ENCODE results near the gene PRIM2.
"Not testable (repeated sequence)": the region's sequence is repeated elsewhere in the genome, so short reads cannot be mapped to it uniquely, and the experiment has no call there.

PRIM2 gene

DNA sequence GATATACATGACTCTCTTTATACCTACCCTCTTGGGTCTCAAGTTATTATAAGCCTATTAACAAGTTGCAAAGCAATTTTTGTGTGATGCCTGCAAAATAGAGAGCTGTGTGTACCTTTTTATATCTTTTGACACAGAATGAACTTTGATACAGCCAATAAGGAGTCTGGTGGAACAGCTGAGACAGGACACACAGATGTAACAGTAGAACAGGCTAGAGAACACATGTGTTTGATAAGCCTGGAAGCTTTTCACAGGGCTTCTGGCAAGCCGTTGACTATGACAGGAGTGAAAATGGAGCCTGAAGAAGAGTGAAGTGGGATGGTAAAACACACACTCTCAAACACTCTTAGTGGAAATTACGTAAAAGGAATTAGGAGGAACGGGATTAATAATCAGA lies 25.9 kb downstream of the PRIM2 start:
- H3K9me3 ChIP-seq (ENCODE audit: control insufficient read depth, low read length); H3K4me3 ChIP-seq (ENCODE audit: low read length); H3K27me3 ChIP-seq (ENCODE audit: control insufficient read depth, insufficient read depth, low read length); H3K36me3 ChIP-seq (ENCODE audit: control insufficient read depth, insufficient read depth, low read length); H3K9ac ChIP-seq (ENCODE audit: low read length); H3K4me1 ChIP-seq (ENCODE audit: control insufficient read depth, insufficient read depth, low read length): not testable (repeated sequence)

DNA sequence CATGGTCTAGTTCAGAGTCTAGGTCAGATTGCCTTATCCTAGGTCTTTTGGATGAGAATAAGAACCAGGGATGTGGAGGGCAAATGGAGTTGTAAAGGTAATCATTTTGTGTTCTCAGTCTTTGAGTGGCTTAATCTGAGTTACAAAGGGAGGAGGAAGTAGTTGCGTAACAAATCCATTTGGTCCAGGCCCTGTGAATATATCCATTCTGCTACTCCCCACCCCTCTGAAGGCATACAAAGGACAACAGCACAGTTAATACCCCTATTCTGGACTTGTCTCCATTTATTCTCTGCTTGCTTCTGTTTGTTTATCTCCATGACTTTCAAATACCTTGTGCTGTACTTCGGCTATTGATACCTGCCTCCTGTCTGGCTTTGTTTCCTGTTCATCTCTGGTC lies 29.3 kb downstream of the PRIM2 start:
- H3K9ac ChIP-seq (ENCODE audit: low read length); H3K4me3 ChIP-seq (ENCODE audit: low read length); H3K27me3 ChIP-seq (ENCODE audit: control insufficient read depth, insufficient read depth, low read length); H3K4me1 ChIP-seq (ENCODE audit: control insufficient read depth, insufficient read depth, low read length); H3K36me3 ChIP-seq (ENCODE audit: control insufficient read depth, insufficient read depth, low read length); H3K9me3 ChIP-seq (ENCODE audit: control insufficient read depth, low read length): not testable (repeated sequence)

DNA sequence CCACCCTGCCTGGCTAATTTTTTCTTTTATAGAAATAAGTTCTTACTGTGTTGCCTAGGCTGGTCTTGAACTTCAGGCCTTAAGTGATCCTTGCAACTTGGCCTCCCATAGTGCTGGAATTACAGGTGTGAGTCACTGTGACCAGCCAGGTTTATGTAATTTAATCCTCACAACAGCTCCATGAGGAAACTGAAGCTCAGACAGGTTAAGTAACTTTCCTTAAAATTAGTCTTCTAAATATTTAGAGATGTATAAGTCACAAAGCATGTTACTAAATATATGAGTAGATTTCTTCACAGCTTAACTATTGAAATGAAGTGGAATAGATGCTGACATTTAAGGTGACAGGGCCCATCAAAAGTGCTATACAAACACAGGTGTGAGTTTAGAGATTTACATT lies 30.2 kb downstream of the PRIM2 start:
- H3K36me3 ChIP-seq (ENCODE audit: control insufficient read depth, insufficient read depth, low read length); H3K9ac ChIP-seq (ENCODE audit: low read length); H3K4me1 ChIP-seq (ENCODE audit: control insufficient read depth, insufficient read depth, low read length); H3K4me3 ChIP-seq (ENCODE audit: low read length); H3K9me3 ChIP-seq (ENCODE audit: control insufficient read depth, low read length); H3K27me3 ChIP-seq (ENCODE audit: control insufficient read depth, insufficient read depth, low read length): not testable (repeated sequence)

DNA sequence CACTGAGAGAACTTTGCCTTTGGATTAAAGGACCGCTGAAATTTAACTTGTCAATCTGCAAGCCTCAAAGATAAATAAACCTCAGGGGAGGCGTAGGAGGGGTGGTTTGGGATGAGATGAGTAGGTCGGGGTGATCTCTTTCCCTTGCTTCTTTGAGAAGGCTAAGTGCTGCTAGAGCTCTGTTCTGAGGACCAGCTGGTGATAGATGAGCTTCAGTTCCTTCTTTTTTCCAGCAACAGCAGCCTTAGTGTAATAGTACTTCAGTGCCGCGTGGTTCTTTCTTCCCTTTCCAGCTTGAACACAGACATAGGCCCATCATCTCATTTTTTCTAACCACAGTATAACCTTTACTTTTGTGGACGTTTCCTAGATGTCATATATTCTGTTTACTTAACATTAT lies 33.0 kb downstream of the PRIM2 start:
- not testable (repeated sequence) for H3K36me3 ChIP-seq (ENCODE audit: control insufficient read depth, insufficient read depth, low read length); H3K4me3 ChIP-seq (ENCODE audit: low read length); H3K27me3 ChIP-seq (ENCODE audit: control insufficient read depth, insufficient read depth, low read length); H3K9me3 ChIP-seq (ENCODE audit: control insufficient read depth, low read length); H3K9ac ChIP-seq (ENCODE audit: low read length); H3K4me1 ChIP-seq (ENCODE audit: control insufficient read depth, insufficient read depth, low read length)

DNA sequence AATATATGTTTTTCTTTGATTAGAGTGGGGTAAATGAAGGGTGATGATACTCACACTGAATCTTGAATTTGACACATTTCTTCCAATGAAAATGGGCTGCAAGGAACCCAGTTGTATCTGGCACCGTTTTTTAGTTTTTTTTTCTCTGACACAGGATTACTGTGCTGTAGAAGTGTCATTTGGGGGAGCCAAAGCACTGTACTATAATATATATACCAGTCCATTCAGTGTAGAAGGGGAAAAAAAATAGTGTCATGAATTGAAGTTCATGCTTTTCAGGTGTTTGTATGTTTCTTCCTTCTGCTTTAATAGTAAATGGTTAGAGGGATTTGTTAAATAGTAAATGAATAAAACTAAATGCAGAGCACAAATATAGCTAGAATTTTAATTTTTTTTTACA lies 35.2 kb downstream of the PRIM2 start:
- not testable (repeated sequence) for H3K4me1 ChIP-seq (ENCODE audit: control insufficient read depth, insufficient read depth, low read length); H3K9ac ChIP-seq (ENCODE audit: low read length); H3K9me3 ChIP-seq (ENCODE audit: control insufficient read depth, low read length); H3K4me3 ChIP-seq (ENCODE audit: low read length); H3K27me3 ChIP-seq (ENCODE audit: control insufficient read depth, insufficient read depth, low read length); H3K36me3 ChIP-seq (ENCODE audit: control insufficient read depth, insufficient read depth, low read length)

DNA sequence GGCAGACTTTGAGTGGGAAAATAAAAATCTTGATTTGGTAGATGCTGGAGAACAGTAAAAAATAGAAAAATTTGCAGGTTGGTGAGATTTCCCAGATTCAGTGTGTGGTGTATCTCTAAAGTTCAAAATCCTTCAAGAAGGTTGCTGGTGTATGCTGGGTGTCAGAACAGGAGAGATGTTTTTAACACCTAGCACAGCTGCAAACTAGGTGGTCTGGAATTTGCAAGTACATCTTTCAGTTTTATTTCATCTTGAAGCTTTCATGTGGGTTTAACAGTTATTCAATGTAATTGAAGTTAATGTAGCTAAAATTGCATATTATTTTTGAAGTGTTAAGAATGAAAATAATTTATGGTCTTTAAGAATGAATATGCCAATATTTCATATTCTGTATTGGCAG lies 40.9 kb downstream of the PRIM2 start:
- not testable (repeated sequence) for H3K9ac ChIP-seq (ENCODE audit: low read length); H3K27me3 ChIP-seq (ENCODE audit: control insufficient read depth, insufficient read depth, low read length); H3K4me3 ChIP-seq (ENCODE audit: low read length); H3K4me1 ChIP-seq (ENCODE audit: control insufficient read depth, insufficient read depth, low read length); H3K9me3 ChIP-seq (ENCODE audit: control insufficient read depth, low read length); H3K36me3 ChIP-seq (ENCODE audit: control insufficient read depth, insufficient read depth, low read length)

DNA sequence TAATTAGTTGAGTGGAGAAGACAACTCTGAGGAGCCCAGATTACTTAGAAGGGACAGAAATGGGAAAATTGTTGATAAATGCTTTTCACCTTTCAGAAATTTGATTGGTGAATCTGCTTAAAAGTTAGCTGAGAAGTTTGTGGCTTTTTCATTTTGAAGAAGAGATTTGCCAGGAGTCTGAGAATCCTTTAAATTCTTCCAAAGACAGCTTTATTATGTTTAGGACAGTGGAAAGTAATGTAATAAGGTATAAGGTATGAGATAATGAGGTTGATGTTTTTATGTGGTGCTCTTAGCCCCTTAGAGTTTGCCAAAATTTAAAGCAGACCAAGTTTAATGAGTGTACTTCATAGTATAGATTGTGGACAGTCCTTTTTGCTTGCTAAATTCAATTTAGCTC lies 42.3 kb downstream of the PRIM2 start:
- not testable (repeated sequence) for H3K36me3 ChIP-seq (ENCODE audit: control insufficient read depth, insufficient read depth, low read length); H3K27me3 ChIP-seq (ENCODE audit: control insufficient read depth, insufficient read depth, low read length); H3K4me3 ChIP-seq (ENCODE audit: low read length); H3K9me3 ChIP-seq (ENCODE audit: control insufficient read depth, low read length); H3K4me1 ChIP-seq (ENCODE audit: control insufficient read depth, insufficient read depth, low read length); H3K9ac ChIP-seq (ENCODE audit: low read length)

DNA sequence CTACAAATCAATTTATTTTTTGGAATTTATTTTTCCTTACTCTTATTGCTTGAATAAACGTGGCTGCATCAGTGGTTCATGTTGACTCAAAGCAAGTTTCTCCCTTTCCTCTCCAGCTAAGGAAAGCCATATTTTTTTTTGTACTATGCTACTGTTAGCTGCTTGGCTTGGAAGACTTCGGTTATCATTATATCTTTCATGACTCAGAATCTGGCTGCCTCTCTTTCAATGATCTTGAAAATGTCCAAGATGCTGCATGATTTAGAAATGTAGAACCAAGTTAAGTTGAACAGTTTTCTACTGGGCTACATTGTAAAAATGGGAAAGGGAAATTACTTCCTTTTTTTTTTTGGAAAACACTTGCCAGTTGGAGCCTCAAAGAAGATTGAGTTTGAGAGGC lies 44.9 kb downstream of the PRIM2 start:
- not testable (repeated sequence) for H3K36me3 ChIP-seq (ENCODE audit: control insufficient read depth, insufficient read depth, low read length); H3K4me1 ChIP-seq (ENCODE audit: control insufficient read depth, insufficient read depth, low read length); H3K27me3 ChIP-seq (ENCODE audit: control insufficient read depth, insufficient read depth, low read length); H3K9me3 ChIP-seq (ENCODE audit: control insufficient read depth, low read length); H3K4me3 ChIP-seq (ENCODE audit: low read length); H3K9ac ChIP-seq (ENCODE audit: low read length)

DNA sequence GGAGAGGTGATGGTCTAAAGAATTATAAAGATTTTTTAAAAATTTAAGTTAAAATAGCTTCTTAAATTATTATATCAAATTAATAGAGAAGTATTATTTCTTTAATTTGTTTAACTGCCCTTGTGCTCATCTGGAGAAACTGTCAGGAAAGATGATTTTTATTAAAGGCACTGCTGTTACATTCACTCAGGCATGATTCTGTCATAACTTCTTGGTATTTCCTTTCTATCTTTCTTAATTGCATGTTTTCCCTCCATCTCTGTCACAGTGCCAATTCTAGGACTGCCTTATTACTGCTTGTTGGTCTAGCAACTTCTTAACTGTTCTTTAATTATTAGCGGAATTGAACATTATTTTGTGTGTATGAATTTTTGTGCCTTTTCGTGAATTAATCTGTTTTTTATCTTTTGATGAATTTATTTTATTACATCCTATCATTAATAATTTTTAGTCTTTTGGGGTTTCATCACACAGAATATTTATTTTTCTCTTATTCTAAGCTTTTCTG lies 47.7 kb downstream of the PRIM2 start:
- H3K4me3 ChIP-seq (ENCODE audit: low read length); H3K4me1 ChIP-seq (ENCODE audit: control insufficient read depth, insufficient read depth, low read length); H3K27me3 ChIP-seq (ENCODE audit: control insufficient read depth, insufficient read depth, low read length); H3K9ac ChIP-seq (ENCODE audit: low read length); H3K36me3 ChIP-seq (ENCODE audit: control insufficient read depth, insufficient read depth, low read length); H3K9me3 ChIP-seq (ENCODE audit: control insufficient read depth, low read length): not testable (repeated sequence)

DNA sequence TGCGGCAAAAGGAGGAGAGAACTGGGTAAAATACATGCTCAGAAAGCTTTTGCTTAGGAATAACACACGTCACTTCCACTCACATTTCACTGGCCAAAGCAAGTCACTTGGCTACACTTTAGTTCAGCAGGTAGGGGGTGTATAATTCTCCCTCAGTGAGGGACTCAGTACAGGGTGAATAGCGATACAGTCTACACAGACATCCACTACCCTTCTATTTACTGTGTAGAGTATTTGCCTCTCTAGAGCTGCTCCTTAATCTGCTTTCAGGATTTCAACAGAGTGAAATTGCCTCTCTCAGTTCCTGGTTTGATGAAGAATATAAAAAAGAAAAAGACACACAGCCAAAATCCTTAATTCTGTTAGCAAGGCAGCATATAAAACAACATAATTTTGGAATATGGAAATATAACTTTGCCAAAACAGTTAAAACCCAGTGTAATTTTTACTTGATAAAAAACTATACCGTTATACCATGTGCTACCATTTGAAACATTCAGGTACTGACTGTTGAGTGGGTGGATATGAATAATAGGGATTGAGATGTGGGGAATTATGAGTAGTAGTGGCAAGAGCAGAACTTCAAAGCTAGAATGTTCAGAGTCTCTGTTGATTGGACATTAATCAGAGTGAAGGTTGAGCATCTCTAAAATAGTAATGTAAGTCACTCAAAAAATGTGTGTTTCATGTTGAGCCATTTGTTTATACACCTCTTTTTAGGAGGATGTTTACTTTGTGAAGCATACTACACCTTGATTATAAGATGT lies 51.7 kb downstream of the PRIM2 start:
- not testable (repeated sequence) for H3K27me3 ChIP-seq (ENCODE audit: control insufficient read depth, insufficient read depth, low read length); H3K36me3 ChIP-seq (ENCODE audit: control insufficient read depth, insufficient read depth, low read length); H3K9me3 ChIP-seq (ENCODE audit: control insufficient read depth, low read length); H3K4me3 ChIP-seq (ENCODE audit: low read length); H3K9ac ChIP-seq (ENCODE audit: low read length); H3K4me1 ChIP-seq (ENCODE audit: control insufficient read depth, insufficient read depth, low read length)

DNA sequence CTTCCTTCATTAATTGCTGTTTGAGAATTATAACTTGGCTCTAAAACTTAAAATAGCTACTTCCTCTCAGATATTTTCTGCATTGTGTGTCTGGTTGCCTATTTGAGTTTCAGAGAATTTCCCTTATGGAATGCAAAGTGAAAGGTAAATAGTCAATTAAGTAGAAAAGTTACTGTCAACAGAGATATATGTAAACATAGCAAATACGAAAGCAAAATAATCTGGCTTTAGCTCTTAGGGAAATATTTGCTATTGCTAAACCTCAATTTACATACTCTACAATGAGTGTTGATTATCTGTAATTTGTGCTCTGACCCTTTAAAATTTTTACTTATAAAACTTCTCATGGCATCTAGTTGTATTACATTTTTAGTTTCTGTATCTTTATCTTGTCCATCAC lies 54.3 kb downstream of the PRIM2 start:
- not testable (repeated sequence) for H3K4me3 ChIP-seq (ENCODE audit: low read length); H3K27me3 ChIP-seq (ENCODE audit: control insufficient read depth, insufficient read depth, low read length); H3K9ac ChIP-seq (ENCODE audit: low read length); H3K9me3 ChIP-seq (ENCODE audit: control insufficient read depth, low read length); H3K36me3 ChIP-seq (ENCODE audit: control insufficient read depth, insufficient read depth, low read length); H3K4me1 ChIP-seq (ENCODE audit: control insufficient read depth, insufficient read depth, low read length)

DNA sequence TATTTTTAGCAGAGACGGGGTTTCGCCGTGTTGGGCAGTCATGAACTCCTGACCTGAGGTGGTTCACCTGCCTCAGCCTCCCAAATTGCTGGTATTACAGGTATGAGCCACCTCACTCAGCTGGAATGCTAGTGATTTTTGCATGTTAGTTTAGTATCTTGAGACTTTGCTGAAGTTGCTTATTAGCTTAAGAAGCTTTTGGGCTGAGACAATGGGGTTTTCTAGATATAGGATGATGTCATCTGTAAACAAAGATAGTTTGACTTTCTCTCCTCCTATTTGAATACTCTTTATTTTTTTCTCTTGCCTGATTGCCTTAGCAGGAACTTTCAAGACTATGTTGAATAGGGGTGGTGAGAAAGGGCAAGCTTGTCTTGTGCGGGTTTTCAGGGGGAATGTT lies 57.3 kb downstream of the PRIM2 start:
- H3K9me3 ChIP-seq (ENCODE audit: control insufficient read depth, low read length); H3K4me3 ChIP-seq (ENCODE audit: low read length); H3K27me3 ChIP-seq (ENCODE audit: control insufficient read depth, insufficient read depth, low read length); H3K4me1 ChIP-seq (ENCODE audit: control insufficient read depth, insufficient read depth, low read length); H3K9ac ChIP-seq (ENCODE audit: low read length); H3K36me3 ChIP-seq (ENCODE audit: control insufficient read depth, insufficient read depth, low read length): not testable (repeated sequence)

DNA sequence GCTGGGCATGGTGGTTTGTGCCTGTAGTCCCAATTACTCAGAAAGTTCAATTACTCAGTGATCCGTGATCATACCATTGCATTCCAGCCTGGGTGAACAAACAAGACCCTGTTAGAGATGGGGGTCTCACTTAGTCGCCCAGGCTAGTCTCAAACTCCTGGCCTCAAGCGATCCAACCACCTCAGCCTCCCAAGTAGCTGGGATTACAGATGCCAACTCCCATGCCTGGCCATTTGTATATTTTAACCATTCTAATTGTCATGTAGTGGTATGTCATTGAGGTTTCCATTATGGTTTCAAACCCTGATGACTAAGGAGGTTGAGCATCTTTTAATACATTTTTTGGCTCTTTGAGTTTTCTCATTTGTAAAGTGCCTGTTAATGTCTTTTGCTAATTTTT lies 58.7 kb downstream of the PRIM2 start:
- not testable (repeated sequence) for H3K9ac ChIP-seq (ENCODE audit: low read length); H3K4me3 ChIP-seq (ENCODE audit: low read length); H3K9me3 ChIP-seq (ENCODE audit: control insufficient read depth, low read length); H3K27me3 ChIP-seq (ENCODE audit: control insufficient read depth, insufficient read depth, low read length); H3K4me1 ChIP-seq (ENCODE audit: control insufficient read depth, insufficient read depth, low read length); H3K36me3 ChIP-seq (ENCODE audit: control insufficient read depth, insufficient read depth, low read length)

Data from mucosa of stomach (tissue), 1 donor.